Adrenal gland (tissue), 12 donors: Measurements from ENCODE around the gene ATP9B. TPM values are rescaled to one million over a fixed set of nuclear protein-coding genes. Genes with fewer than 3 reads are reported as not detected.

Experiments used
- DNase-seq, 7 donors: peaks; one replicate each; pipeline ENCODE4 v3.0.0-alpha.2; 2019 to 2020
- H3K27ac ChIP-seq, 5 donors: fragments of 200-600 bp; sonication (generic) in 4 of 5; 1 replicate in 3 of 5; 2 replicates in 2 of 5; pipeline versions ENCODE4 v1.5.1 to v1.8.0; 2016 to 2020; ENCODE audit warnings: mild to moderate bottlenecking in 1 of 5
- H3K27me3 ChIP-seq: fragments of 200-600 bp; 2 replicates; pipeline ENCODE4 v1.8.0; 2021
- H3K36me3 ChIP-seq, 2 donors: fragments of 200-600 bp; replicated peaks in 1 of 2; 1 replicate in 1 of 2; 2 replicates in 1 of 2; pipeline versions ENCODE4 v1.5.1 to v1.8.0; 2018 to 2022
- H3K4me1 ChIP-seq, 2 donors: fragments of 200-600 bp; replicated peaks in 1 of 2; 1 replicate in 1 of 2; 2 replicates in 1 of 2; pipeline versions ENCODE4 v1.5.1 to v1.8.0; 2018 to 2021
- H3K4me3 ChIP-seq, 4 donors: fragments of 200-600 bp; sonication (generic) in 3 of 4; one replicate each; pipeline ENCODE4 v1.5.1; 2016 to 2018
- H3K9me3 ChIP-seq, 3 donors: fragments of 200-600 bp; sonication (generic) in 1 of 3; replicated peaks in 1 of 3; 1 replicate in 2 of 3; 2 replicates in 1 of 3; pipeline versions ENCODE4 v1.5.1 to v1.8.0; 2016 to 2021
- CTCF ChIP-seq, 6 experiments: fragments of 450-650 bp in 4 of 6; fragments of 200-600 bp in 2 of 6; sonication (generic) in 1 of 6; IDR thresholded peaks; 1 replicate in 5 of 6; 2 replicates in 1 of 6; pipeline versions ENCODE4 v1.5.1 to v1.8.0; 2016 to 2021; ENCODE audit warnings: antibody characterized with exemption in 6 of 6, mild to moderate bottlenecking in 2 of 6, moderate library complexity in 1 of 6
- POLR2A ChIP-seq, 2 donors: fragments of 450-650 bp; IDR thresholded peaks; one replicate each; pipeline ENCODE4 v1.6.1; 2017; ENCODE audit warnings: antibody characterized with exemption in 2 of 2, mild to moderate bottlenecking in 2 of 2, moderate library complexity in 1 of 2
- WGBS, 4 donors: extraction: QIAGEN DNeasy Blood & Tissue Kit in 2 of 4; methylation state at CpG; one replicate each; pipeline versions ENCODE4 v1.1.5 to v1.1.7; 2013 to 2017; 5-methylcytosine and 5-hydroxymethylcytosine counted together
- intact Hi-C, 2 donors: fragments of 100-400 bp; cut with DNase I; formaldehyde crosslinking; loops; one replicate each; pipeline versions ENCODE4 v1.14.1 to v1.15.0; 2022 to 2023
- polyA plus RNA-seq, 3 donors: library from polyadenylated mRNA; stranded (reverse); fragments of 200-250 nt in 2 of 3; fragments of 350-450 nt in 1 of 3; fragmentation: Illumina TruSeq in 1 of 3; extraction: RNeasy Lipid Tissue Mini Kit (QIAGEN cat#74804) in 1 of 3; gene quantifications; one replicate each; pipeline ENCODE4 v1.2.3, GENCODE V29; 2013 to 2014
- total RNA-seq, 9 donors: library from RNA; depleted of rRNA in 4 of 9; stranded (reverse); fragments of >200 nt in 4 of 9; fragments of 120-200 nt in 1 of 9; fragmentation: NEBNext Ultra II Directional in 1 of 9; extraction: Animal tissue kit (Norgen Biotek cat#: 25700) in 1 of 9; gene quantifications; one replicate each; pipeline versions ENCODE4 v1.1.0 to v1.2.4, GENCODE V29; 2013 to 2023
- donor health status: healthy with polysubstance abuse.
- donor health status: Bipolar disorder and iron deficiency.
- donor health status: DM: yes; HTN: yes; CAD: no.
- donor health status: DM: no; HTN: no; CAD: no.
- donor health status: DM: no; HTN: no; CAD: no.
- donor health status: DM: yes; HTN: yes; CAD: no.

Gene ATP9B
- total and polyA plus RNA-seq, 12 donors, result 16.3 to 36.0 (median 27.7) TPM

- peaks cover 0 to 10% of the 10 kb centered on the region in 2 donors for H3K36me3 ChIP-seq
- no peak overlapping the region for H3K4me3 ChIP-seq
- DNase-seq, result peak in 1 of 7 donors; percentile 29
- H3K27ac ChIP-seq, result no peak overlapping the region
- TF ChIP-seq POLR2A (IDR thresholded peaks at IDR 0.05), result no peak
- H3K4me1 ChIP-seq, result no peaks in the 10 kb centered on the region
- H3K9me3 ChIP-seq, result no peaks in the 10 kb centered on the region
- 74 to 84% (median 76%) methylated on average over 39 to 47 of the region's 47 CpGs for WGBS, 4 donors
- intact Hi-C loops, result no loop called here
- H3K27me3 ChIP-seq, result no peaks in the 10 kb centered on the region
Measured at GRCh38 chr18:79411614-79412526, 342.7 kb downstream of the ATP9B start.

- no peaks in the 10 kb centered on the region for H3K9me3 ChIP-seq
- intact Hi-C loops, result no loop called here
- peaks cover 0 to 10% of the 10 kb centered on the region in 2 donors for H3K36me3 ChIP-seq
- no peaks in the 10 kb centered on the region for H3K27me3 ChIP-seq
- no peak for TF ChIP-seq POLR2A (IDR thresholded peaks at IDR 0.05)
- TF ChIP-seq CTCF (IDR thresholded peaks at IDR 0.05), result no peak
- peak in 2 of 7 donors; percentile 33 to 64 for DNase-seq
- H3K4me3 ChIP-seq, result no peak overlapping the region
- no peak overlapping the region for H3K27ac ChIP-seq
- H3K4me1 ChIP-seq, result no peaks in the 10 kb centered on the region
- 63 to 74% (median 69%) methylated on average over 13 to 16 of the region's 16 CpGs for WGBS, 4 donors
Measured at GRCh38 chr18:79413025-79413424, 343.8 kb downstream of the ATP9B start.

- DNase-seq, result no peak
- Histone ChIP-seq H3K27me3 (no peaks in the 10 kb centered on the region), H3K36me3 (peaks cover 0 to 10% of the 10 kb centered on the region in 2 donors), H3K9me3 (no peaks in the 10 kb centered on the region), H3K27ac (no peak overlapping the region), H3K4me3 (no peak overlapping the region), H3K4me1 (no peaks in the 10 kb centered on the region)
- intact Hi-C loops, result no loop called here
- TF ChIP-seq CTCF (IDR thresholded peaks at IDR 0.05) (no peak), POLR2A (IDR thresholded peaks at IDR 0.05) (no peak)
- 91 to 96% (median 94%) methylated on average over 16 of the region's 16 CpGs for WGBS, 4 donors
Measured at GRCh38 chr18:79413426-79413825, 344.2 kb downstream of the ATP9B start.

GRCh38 chr18:79413901-79414300 is 344.7 kb downstream of the ATP9B start:
- 69 to 89% (median 82%) methylated on average over 9 of the region's 9 CpGs for WGBS, 4 donors
- H3K36me3 ChIP-seq, result peaks cover 0 to 10% of the 10 kb centered on the region in 2 donors
- H3K27ac ChIP-seq, result no peak overlapping the region
- no peaks in the 10 kb centered on the region for H3K9me3 ChIP-seq
- intact Hi-C loops, result no loop called here
- no peak for TF ChIP-seq CTCF (IDR thresholded peaks at IDR 0.05)
- no peak for TF ChIP-seq POLR2A (IDR thresholded peaks at IDR 0.05)
- H3K4me3 ChIP-seq, result no peak overlapping the region
- H3K4me1 ChIP-seq, result no peaks in the 10 kb centered on the region
- no peaks in the 10 kb centered on the region for H3K27me3 ChIP-seq
- DNase-seq, result no peak
